GM23338 (cell line): Measurements from ENCODE around the gene L1CAM. TPM values are rescaled to one million over a fixed set of nuclear protein-coding genes. Genes with fewer than 3 reads are reported as not detected.

ENCODE experiments used
- ATAC-seq: fragments of 200-7000 bp; cut with Tn5 transposase; 3 replicates; pipeline ENCODE4 v1.9.1; 2020
- DNase-seq: peaks from one replicate; pipeline ENCODE4 v3.0.0-alpha.2; 2015; ENCODE audit warnings: low spot score
- H2AFZ ChIP-seq: fragments of 200-600 bp; sonication (generic); 2 replicates; pipeline ENCODE4 v1.8.0; 2016; ENCODE audit warnings: antibody characterized with exemption, mild to moderate bottlenecking, moderate library complexity
- H3F3A ChIP-seq: fragments of 200-600 bp; sonication (generic); replicated peaks from 2 replicates; pipeline ENCODE4 v1.8.0; 2017; ENCODE audit warnings: antibody characterized with exemption, mixed run types, low read depth
- H3K27ac ChIP-seq: fragments of 200-600 bp; sonication (generic); 2 replicates; pipeline ENCODE4 v1.6.1; 2016; ENCODE audit warnings: low read depth
- H3K27me3 ChIP-seq: fragments of 200-600 bp; sonication (generic); 2 replicates; pipeline ENCODE4 v1.8.0; 2016; ENCODE audit warnings: mild to moderate bottlenecking, mixed run types, moderate library complexity; ENCODE audit not compliant: insufficient read depth
- H3K36me3 ChIP-seq: fragments of 200-600 bp; sonication (generic); 2 replicates; pipeline ENCODE4 v1.8.0; 2016; ENCODE audit warnings: mild to moderate bottlenecking; ENCODE audit not compliant: insufficient read depth
- H3K4me1 ChIP-seq: fragments of 200-600 bp; sonication (generic); 2 replicates; pipeline ENCODE4 v1.8.0; 2016; ENCODE audit warnings: mild to moderate bottlenecking, moderate library complexity; ENCODE audit not compliant: insufficient read depth
- H3K4me2 ChIP-seq: fragments of 200-600 bp; sonication (generic); 2 replicates; pipeline ENCODE4 v1.7.1; 2017; ENCODE audit warnings: mixed run types
- H3K4me3 ChIP-seq: fragments of 200-600 bp; sonication (generic); 2 replicates; pipeline ENCODE4 v1.6.1; 2016; ENCODE audit warnings: mixed run types
- H3K79me2 ChIP-seq: fragments of 200-600 bp; sonication (generic); replicated peaks from 2 replicates; pipeline ENCODE4 v1.8.0; 2017; ENCODE audit warnings: mild to moderate bottlenecking; ENCODE audit not compliant: insufficient read depth
- H3K9me2 ChIP-seq: fragments of 200-600 bp; sonication (generic); 2 replicates; pipeline ENCODE4 v1.8.0; 2017; ENCODE audit not compliant: insufficient read depth
- H4K20me1 ChIP-seq: fragments of 200-600 bp; sonication (generic); replicated peaks from 2 replicates; pipeline ENCODE4 v1.8.0; 2017; ENCODE audit warnings: mild to moderate bottlenecking; ENCODE audit not compliant: insufficient read depth
- H3K27ac Mint-ChIP-seq: 2 replicates; pipeline ENCODE4 v1.8.0; 2020; ENCODE audit warnings: inconsistent platforms, mild to moderate bottlenecking, moderate library complexity, mixed read lengths
- H3K27me3 Mint-ChIP-seq: 3 replicates; pipeline ENCODE4 v1.8.0; 2022; ENCODE audit warnings: low read depth, mild to moderate bottlenecking, moderate library complexity, mixed read lengths, inconsistent platforms; ENCODE audit not compliant: insufficient read depth, poor library complexity
- H3K36me3 Mint-ChIP-seq: 3 replicates; pipeline ENCODE4 v1.8.0; 2021; ENCODE audit warnings: low read depth, mild to moderate bottlenecking, inconsistent platforms, moderate library complexity, mixed read lengths
- H3K4me1 Mint-ChIP-seq: 3 replicates; pipeline ENCODE4 v1.8.0; 2020; ENCODE audit warnings: mild to moderate bottlenecking, inconsistent platforms, mixed read lengths
- H3K4me3 Mint-ChIP-seq: 3 replicates; pipeline ENCODE4 v1.8.0; 2021; ENCODE audit warnings: moderate library complexity, mild to moderate bottlenecking, inconsistent platforms, mixed read lengths
- H3K9me3 Mint-ChIP-seq: 3 replicates; pipeline ENCODE4 v1.8.0; 2020; ENCODE audit warnings: moderate library complexity, mild to moderate bottlenecking, inconsistent platforms, mixed read lengths
- EZH2 ChIP-seq: fragments of 200-600 bp; sonication (generic); IDR thresholded peaks from one replicate; pipeline ENCODE4 v1.8.0; 2017; ENCODE audit warnings: antibody characterized with exemption, mild to moderate bottlenecking, low read depth; ENCODE audit not compliant: unreplicated experiment
- EZH2phosphoT487 ChIP-seq: fragments of 200-600 bp; sonication (generic); IDR thresholded peaks from one replicate; pipeline ENCODE4 v1.8.1; 2018; ENCODE audit warnings: antibody characterized with exemption; ENCODE audit not compliant: unreplicated experiment
- JUNB ChIP-seq: IDR thresholded peaks from one replicate; pipeline ENCODE4 v1.6.1; 2016; ENCODE audit warnings: antibody characterized with exemption; ENCODE audit not compliant: unreplicated experiment
- NANOG ChIP-seq: IDR thresholded peaks from 2 replicates; pipeline ENCODE4 v1.6.1; 2016; ENCODE audit warnings: antibody characterized with exemption, borderline replicate concordance
- POLR2AphosphoS5 ChIP-seq: IDR thresholded peaks from 2 replicates; pipeline ENCODE4 v1.6.1; 2016; ENCODE audit warnings: antibody characterized with exemption, low read depth
- ZNF114 ChIP-seq: fragments of 250-450 bp; sonication (Bioruptor Pico); IDR thresholded peaks from 2 replicates; pipeline ENCODE4 v1.5.0; 2020; ENCODE audit warnings: mild to moderate bottlenecking, moderate library complexity
- ZNF331 ChIP-seq: fragments of 250-450 bp; sonication (Bioruptor Pico); IDR thresholded peaks from 2 replicates; pipeline ENCODE4 v1.5.0; 2020; ENCODE audit warnings: low read depth, mild to moderate bottlenecking, moderate library complexity
- polyA plus RNA-seq: library from polyadenylated mRNA; unstranded; fragments of >200 nt; fragmentation: Nextera tagmentation; extraction: Ambion mirVana; gene quantifications from 2 replicates; pipeline ENCODE4 v1.2.1, GENCODE V29; 2016
- total RNA-seq: library from RNA; depleted of rRNA; stranded (reverse); fragments of >200 nt; shearing (Covaris generic); gene quantifications from 2 replicates; pipeline ENCODE4 v1.2.3, GENCODE V29; 2014
- TF ChIP-seq, protein P1 (sequence below), 2 experiments: fragments of 200-600 bp in 1 of 2; sonication (generic) in 1 of 2; conservative IDR thresholded peaks; 2 replicates each; pipeline versions ENCODE4 v1.5.1 to v1.6.1; 2016 to 2017; ENCODE audit warnings: antibody characterized with exemption in 2 of 2, low read depth in 2 of 2, mild to moderate bottlenecking in 2 of 2, moderate library complexity in 1 of 2
- TF ChIP-seq, protein P2 (sequence below): IDR thresholded peaks from one replicate; pipeline ENCODE4 v1.6.1; 2018; ENCODE audit warnings: antibody characterized with exemption; ENCODE audit not compliant: unreplicated experiment
- TF ChIP-seq, protein P3 (sequence below): IDR thresholded peaks from 2 replicates; pipeline ENCODE4 v1.6.1; 2016; ENCODE audit warnings: antibody characterized with exemption

Gene L1CAM
- total and polyA plus RNA-seq, 2 experiments from 2014 or later, result 7.4 to 29.2 TPM

DNA sequence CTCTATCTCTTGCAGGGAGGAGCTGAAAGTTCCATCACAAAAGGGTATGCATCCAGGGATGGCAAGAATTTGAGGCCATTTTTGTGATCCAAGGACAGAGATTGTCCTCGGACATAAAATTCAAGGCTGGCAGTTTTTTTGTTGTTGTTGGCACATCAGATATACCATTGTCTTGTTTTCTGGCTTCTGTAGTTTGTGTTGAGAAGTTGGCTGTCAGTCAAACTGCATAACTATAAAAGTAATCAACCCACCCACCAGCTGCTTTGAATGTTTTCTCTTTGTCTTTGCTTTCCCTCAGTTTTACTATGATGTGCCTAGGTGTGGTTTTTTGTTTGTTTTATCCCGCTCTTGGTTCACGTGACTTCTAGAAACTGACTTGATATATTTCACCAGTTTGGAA, 34.0 kb downstream of the L1CAM start:
- peaks cover 32% of the 10 kb centered on the region for H3K4me1 Mint-ChIP-seq
- no peak overlapping the region for H2AFZ ChIP-seq
- H3K4me1 ChIP-seq, result peaks cover 21% of the 10 kb centered on the region
- DNase-seq, result no peak
- H3K36me3 Mint-ChIP-seq, result no peaks in the 10 kb centered on the region
- no peaks in the 10 kb centered on the region for H3K79me2 ChIP-seq
- no peaks in the 10 kb centered on the region for H3K9me2 ChIP-seq
- no peak for ATAC-seq
- H3K4me2 ChIP-seq, result no peak overlapping the region
- no peak overlapping the region for H3K27ac Mint-ChIP-seq
- no peak for TF ChIP-seq ZNF114
- no peaks in the 10 kb centered on the region for H3K27me3 ChIP-seq
- H3K4me3 Mint-ChIP-seq, result no peak overlapping the region
- no peaks in the 10 kb centered on the region for H4K20me1 ChIP-seq
- H3K9me3 Mint-ChIP-seq, result no peaks in the 10 kb centered on the region; the same call in 2 of the 3 replicates
- H3K27ac ChIP-seq, result no peak overlapping the region
- peaks cover 10% of the 10 kb centered on the region for H3K27me3 Mint-ChIP-seq
- no peak overlapping the region for H3K4me3 ChIP-seq
- H3F3A ChIP-seq, result no peaks in the 10 kb centered on the region; the same call in 1 of the 2 replicates
- no peaks in the 10 kb centered on the region for H3K36me3 ChIP-seq

DNA sequence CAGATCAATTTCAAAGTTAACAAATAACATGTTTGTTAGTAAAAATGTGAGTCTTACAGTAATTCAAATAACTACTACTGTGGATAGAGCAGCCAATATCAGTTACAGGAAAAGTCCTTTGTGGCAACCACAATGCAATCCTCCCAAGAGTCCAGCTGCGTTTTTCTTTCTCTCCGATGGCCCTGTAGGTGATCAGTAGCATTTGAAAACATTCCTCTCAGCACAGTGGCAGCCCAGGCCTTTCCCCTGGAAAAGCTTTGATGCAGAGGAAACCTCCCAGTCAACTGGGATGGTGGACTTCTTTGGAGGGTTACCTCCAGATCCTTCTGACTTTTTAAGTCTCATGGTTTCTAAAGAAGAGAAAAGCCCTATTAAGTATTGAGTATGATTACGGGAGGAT, 37.6 kb downstream of the L1CAM start:
- Mint-ChIP-seq H3K4me1 (peaks cover 41% of the 10 kb centered on the region), H3K27ac (peak overlapping the region; percentile 93), H3K27me3 (peaks cover 5% of the 10 kb centered on the region), H3K36me3 (no peaks in the 10 kb centered on the region; the same call in 2 of the 3 replicates), H3K4me3 (0 out of 3 replicates have a peak overlapping the region, but pooled peaks have one; percentile 19), H3K9me3 (no peaks in the 10 kb centered on the region; the same call in 2 of the 3 replicates)
- Histone ChIP-seq H3K27ac (peak overlapping the region; percentile 91), H3K27me3 (no peaks in the 10 kb centered on the region), H3F3A (no peaks in the 10 kb centered on the region; the same call in 1 of the 2 replicates), H3K4me1 (peaks cover 29% of the 10 kb centered on the region), H2AFZ (no peak overlapping the region), H3K9me2 (no peaks in the 10 kb centered on the region), H4K20me1 (no peaks in the 10 kb centered on the region), H3K4me2 (peak overlapping the region; percentile 21; the same call in 1 of the 2 replicates), H3K4me3 (no peak overlapping the region), H3K79me2 (no peaks in the 10 kb centered on the region), H3K36me3 (no peaks in the 10 kb centered on the region)
- ATAC-seq (peak; percentile 84), DNase-seq (peak; percentile 67)
- TF ChIP-seq ZNF331 (CRISPR knock-in tag) (no peak), JUNB (no peak), ZNF114 (no peak), POLR2AphosphoS5 (no peak), EZH2phosphoT487 (no peak), NANOG (peak; percentile 66), EZH2 (no peak)
- TF ChIP-seq, protein P1, sequence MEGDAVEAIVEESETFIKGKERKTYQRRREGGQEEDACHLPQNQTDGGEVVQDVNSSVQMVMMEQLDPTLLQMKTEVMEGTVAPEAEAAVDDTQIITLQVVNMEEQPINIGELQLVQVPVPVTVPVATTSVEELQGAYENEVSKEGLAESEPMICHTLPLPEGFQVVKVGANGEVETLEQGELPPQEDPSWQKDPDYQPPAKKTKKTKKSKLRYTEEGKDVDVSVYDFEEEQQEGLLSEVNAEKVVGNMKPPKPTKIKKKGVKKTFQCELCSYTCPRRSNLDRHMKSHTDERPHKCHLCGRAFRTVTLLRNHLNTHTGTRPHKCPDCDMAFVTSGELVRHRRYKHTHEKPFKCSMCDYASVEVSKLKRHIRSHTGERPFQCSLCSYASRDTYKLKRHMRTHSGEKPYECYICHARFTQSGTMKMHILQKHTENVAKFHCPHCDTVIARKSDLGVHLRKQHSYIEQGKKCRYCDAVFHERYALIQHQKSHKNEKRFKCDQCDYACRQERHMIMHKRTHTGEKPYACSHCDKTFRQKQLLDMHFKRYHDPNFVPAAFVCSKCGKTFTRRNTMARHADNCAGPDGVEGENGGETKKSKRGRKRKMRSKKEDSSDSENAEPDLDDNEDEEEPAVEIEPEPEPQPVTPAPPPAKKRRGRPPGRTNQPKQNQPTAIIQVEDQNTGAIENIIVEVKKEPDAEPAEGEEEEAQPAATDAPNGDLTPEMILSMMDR (conservative IDR thresholded peaks at IDR 0.05; ENCODE audit: low read depth in 2 of 2), result no peak
- TF ChIP-seq, protein P2, sequence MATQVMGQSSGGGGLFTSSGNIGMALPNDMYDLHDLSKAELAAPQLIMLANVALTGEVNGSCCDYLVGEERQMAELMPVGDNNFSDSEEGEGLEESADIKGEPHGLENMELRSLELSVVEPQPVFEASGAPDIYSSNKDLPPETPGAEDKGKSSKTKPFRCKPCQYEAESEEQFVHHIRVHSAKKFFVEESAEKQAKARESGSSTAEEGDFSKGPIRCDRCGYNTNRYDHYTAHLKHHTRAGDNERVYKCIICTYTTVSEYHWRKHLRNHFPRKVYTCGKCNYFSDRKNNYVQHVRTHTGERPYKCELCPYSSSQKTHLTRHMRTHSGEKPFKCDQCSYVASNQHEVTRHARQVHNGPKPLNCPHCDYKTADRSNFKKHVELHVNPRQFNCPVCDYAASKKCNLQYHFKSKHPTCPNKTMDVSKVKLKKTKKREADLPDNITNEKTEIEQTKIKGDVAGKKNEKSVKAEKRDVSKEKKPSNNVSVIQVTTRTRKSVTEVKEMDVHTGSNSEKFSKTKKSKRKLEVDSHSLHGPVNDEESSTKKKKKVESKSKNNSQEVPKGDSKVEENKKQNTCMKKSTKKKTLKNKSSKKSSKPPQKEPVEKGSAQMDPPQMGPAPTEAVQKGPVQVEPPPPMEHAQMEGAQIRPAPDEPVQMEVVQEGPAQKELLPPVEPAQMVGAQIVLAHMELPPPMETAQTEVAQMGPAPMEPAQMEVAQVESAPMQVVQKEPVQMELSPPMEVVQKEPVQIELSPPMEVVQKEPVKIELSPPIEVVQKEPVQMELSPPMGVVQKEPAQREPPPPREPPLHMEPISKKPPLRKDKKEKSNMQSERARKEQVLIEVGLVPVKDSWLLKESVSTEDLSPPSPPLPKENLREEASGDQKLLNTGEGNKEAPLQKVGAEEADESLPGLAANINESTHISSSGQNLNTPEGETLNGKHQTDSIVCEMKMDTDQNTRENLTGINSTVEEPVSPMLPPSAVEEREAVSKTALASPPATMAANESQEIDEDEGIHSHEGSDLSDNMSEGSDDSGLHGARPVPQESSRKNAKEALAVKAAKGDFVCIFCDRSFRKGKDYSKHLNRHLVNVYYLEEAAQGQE, result no peak
- TF ChIP-seq, protein P3, sequence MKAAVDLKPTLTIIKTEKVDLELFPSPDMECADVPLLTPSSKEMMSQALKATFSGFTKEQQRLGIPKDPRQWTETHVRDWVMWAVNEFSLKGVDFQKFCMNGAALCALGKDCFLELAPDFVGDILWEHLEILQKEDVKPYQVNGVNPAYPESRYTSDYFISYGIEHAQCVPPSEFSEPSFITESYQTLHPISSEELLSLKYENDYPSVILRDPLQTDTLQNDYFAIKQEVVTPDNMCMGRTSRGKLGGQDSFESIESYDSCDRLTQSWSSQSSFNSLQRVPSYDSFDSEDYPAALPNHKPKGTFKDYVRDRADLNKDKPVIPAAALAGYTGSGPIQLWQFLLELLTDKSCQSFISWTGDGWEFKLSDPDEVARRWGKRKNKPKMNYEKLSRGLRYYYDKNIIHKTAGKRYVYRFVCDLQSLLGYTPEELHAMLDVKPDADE, result no peak
